WTC11 (cell line): Measurements from ENCODE around the gene FAM72D. TPM values are rescaled to one million over a fixed set of nuclear protein-coding genes. Genes with fewer than 3 reads are reported as not detected.
A peak's percentile ranks its signal among the peaks of the same experiment; 100 is the strongest.
"Not testable (repeated sequence)": the region's sequence is repeated elsewhere in the genome, so short reads cannot be mapped to it uniquely, and the experiment has no call there.

Experiments used
- ATAC-seq: fragments of 200-7000 bp; cut with Tn5 transposase; 2 replicates; pipeline ENCODE4 v1.10.0; 2021; ENCODE audit warnings: mild to moderate bottlenecking, moderate library complexity
- Bru-seq: library from RNA; stranded (reverse); fragments of 400-500 nt; gene quantifications from one replicate; lab custom pipeline; 2021; lab: Mats Ljungman, UMichigan
- CTCF ChIA-PET: fragments of 300-600 bp; sonication (Branson Sonifier 250); formaldehyde crosslinking; loops from one replicate; lab custom pipeline; 2021; ENCODE audit warnings: antibody characterized with exemption; lab: Charles Lee
- POLR2A ChIA-PET: fragments of 350-600 bp; sonication (Branson Sonifier 250); formaldehyde crosslinking; loops from one replicate; lab custom pipeline; 2021; ENCODE audit warnings: antibody characterized with exemption; lab: Charles Lee
- DNase-seq: peaks from one replicate; pipeline ENCODE4 v3.0.0; 2021; ENCODE audit warnings: low spot score
- H3K27ac Mint-ChIP-seq: 2 replicates; pipeline ENCODE4 v1.8.0; 2021; ENCODE audit warnings: mixed read lengths
- H3K27me3 Mint-ChIP-seq: 2 replicates; pipeline ENCODE4 v1.8.0; 2021; ENCODE audit warnings: low read depth, mild to moderate bottlenecking, moderate library complexity, mixed read lengths
- H3K36me3 Mint-ChIP-seq: 2 replicates; pipeline ENCODE4 v1.8.0; 2021; ENCODE audit warnings: mixed read lengths
- H3K4me1 Mint-ChIP-seq: 2 replicates; pipeline ENCODE4 v1.8.0; 2022; ENCODE audit warnings: mixed read lengths
- H3K4me3 Mint-ChIP-seq: 2 replicates; pipeline ENCODE4 v1.8.0; 2021; ENCODE audit warnings: mild to moderate bottlenecking, moderate library complexity, mixed read lengths
- H3K9me3 Mint-ChIP-seq: 2 replicates; pipeline ENCODE4 v1.8.0; 2021; ENCODE audit warnings: mixed read lengths
- long read RNA-seq, 3 experiments: library from RNA in 1 of 3; library from capped mRNA in 1 of 3; library from polyadenylated mRNA in 1 of 3; unstranded in 2 of 3; stranded (forward) in 1 of 3; transcript quantifications; one replicate each; pipeline ENCODE4 v2.0.0, GENCODE V29; 2021
- total RNA-seq: library from RNA; stranded (reverse); gene quantifications from 3 replicates; pipeline ENCODE4 v1.2.3, GENCODE V29; 2021

Gene FAM72D
- total RNA-seq (12.8 to 14.3 TPM (median 12.9 TPM) in 3 replicates), Bru-seq, nascent RNA (percentile 49 among the genes with signal in this experiment)
- long read RNA-seq, experiment 1, transcript FAM72D-201 (4 exons, 2,397 nt), result major isoform, 63 of 69 reads
- long read RNA-seq, experiment 1, partial matches to known transcripts, result 0 of 69 reads
- long read RNA-seq, experiment 1, other reads (novel, unspliced or antisense), result 6 of 69 reads
- long read RNA-seq, experiment 2, transcript FAM72D-201 (4 exons, 2,397 nt), result major isoform, 18 of 28 reads
- long read RNA-seq, experiment 2, partial matches to known transcripts, result 8 of 28 reads
- long read RNA-seq, experiment 2, other reads (novel, unspliced or antisense), result 2 of 28 reads
- long read RNA-seq, experiment 3, transcript FAM72D-201 (4 exons, 2,397 nt), result major isoform, 12 of 20 reads
- long read RNA-seq, experiment 3, partial matches to known transcripts, result 4 of 20 reads
- long read RNA-seq, experiment 3, other reads (novel, unspliced or antisense), result 4 of 20 reads

- ATAC-seq, result peak; percentile 82
- H3K27me3 Mint-ChIP-seq, H3K9me3 Mint-ChIP-seq, POLR2A ChIA-PET, H3K4me1 Mint-ChIP-seq, H3K27ac Mint-ChIP-seq, CTCF ChIA-PET, H3K36me3 Mint-ChIP-seq, DNase-seq: not testable (repeated sequence)
- H3K4me3 Mint-ChIP-seq, result peak within 1 kb of the TSS; percentile 84
These were observed at the start of gene FAM72D, which contains the start of gene SRGAP2B for GRCh38 chr1:145095284-145096057. Gene FAM72D, plus strand, starts transcription at chr1:145095974. Its CDS starts 874 bp downstream, at chr1:145096848. Gene SRGAP2B, minus strand, starts transcription at chr1:145095328. Its CDS starts 2,427 bp downstream, at chr1:145092901.

GRCh38 chr1:145047553-145047952 is 48.2 kb upstream of the FAM72D start:
- H3K4me3 Mint-ChIP-seq, DNase-seq, ATAC-seq, H3K9me3 Mint-ChIP-seq, H3K4me1 Mint-ChIP-seq, CTCF ChIA-PET, H3K27me3 Mint-ChIP-seq, H3K27ac Mint-ChIP-seq, POLR2A ChIA-PET, H3K36me3 Mint-ChIP-seq: not testable (repeated sequence)

- DNase-seq, H3K4me1 Mint-ChIP-seq, H3K4me3 Mint-ChIP-seq, H3K27ac Mint-ChIP-seq, H3K9me3 Mint-ChIP-seq, H3K36me3 Mint-ChIP-seq, ATAC-seq, H3K27me3 Mint-ChIP-seq, CTCF ChIA-PET, POLR2A ChIA-PET: not testable (repeated sequence)
These were observed 47.5 kb upstream of the FAM72D start for GRCh38 chr1:145048181-145048856.

- H3K27me3 Mint-ChIP-seq, H3K9me3 Mint-ChIP-seq, ATAC-seq, POLR2A ChIA-PET, H3K27ac Mint-ChIP-seq, DNase-seq, CTCF ChIA-PET, H3K4me1 Mint-ChIP-seq, H3K36me3 Mint-ChIP-seq, H3K4me3 Mint-ChIP-seq: not testable (repeated sequence)
These were observed 43.6 kb upstream of the FAM72D start for GRCh38 chr1:145052019-145052776.

DNA sequence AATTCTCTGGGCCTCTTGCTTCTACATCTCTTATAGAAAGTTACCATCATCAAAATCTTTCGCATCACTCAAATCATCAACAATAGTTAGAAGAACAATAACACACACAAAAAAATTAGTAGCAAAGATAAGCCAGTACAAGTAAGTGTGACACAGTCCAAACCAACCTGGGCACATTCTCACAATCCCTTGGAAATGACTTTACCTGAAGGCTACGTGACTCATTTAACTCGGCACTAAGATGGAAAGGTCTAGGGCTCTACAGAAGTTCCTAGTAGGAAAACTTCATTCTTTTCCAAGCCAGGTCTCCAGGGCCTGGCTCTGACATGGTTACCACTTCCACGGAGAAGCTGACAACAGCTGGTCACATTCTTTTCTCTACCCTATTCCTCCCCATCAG is 42.3 kb upstream of the FAM72D start:
- H3K27ac Mint-ChIP-seq, POLR2A ChIA-PET, CTCF ChIA-PET, H3K4me1 Mint-ChIP-seq, ATAC-seq, H3K4me3 Mint-ChIP-seq, H3K36me3 Mint-ChIP-seq, DNase-seq, H3K9me3 Mint-ChIP-seq, H3K27me3 Mint-ChIP-seq: not testable (repeated sequence)

DNA sequence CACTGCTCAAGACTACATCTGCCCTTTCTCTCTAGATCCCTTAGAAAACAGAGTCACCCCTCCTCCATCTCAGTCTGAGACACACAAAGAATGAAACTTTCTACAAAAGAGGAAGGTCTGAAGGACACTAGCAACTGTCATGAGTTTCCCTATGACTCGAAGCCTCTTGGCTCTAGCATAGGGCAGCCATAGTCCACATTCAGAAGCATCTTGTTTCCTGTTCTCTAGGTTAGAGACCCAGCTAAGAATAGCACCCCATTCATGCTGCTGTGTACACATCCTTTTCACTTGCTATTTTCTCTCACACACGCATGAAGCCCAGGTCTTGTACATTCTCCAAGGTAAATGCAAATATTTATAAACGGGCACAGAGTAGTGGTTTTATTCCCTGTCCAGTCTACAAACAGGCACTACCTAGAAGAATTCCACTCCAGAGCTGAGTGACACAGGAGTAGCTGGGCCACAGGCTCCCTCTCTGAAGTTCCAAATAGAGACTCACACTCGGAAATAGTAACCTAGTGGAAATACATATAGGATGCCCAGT is 40.5 kb upstream of the FAM72D start:
- DNase-seq, H3K4me3 Mint-ChIP-seq, H3K4me1 Mint-ChIP-seq, POLR2A ChIA-PET, H3K27me3 Mint-ChIP-seq, ATAC-seq, H3K36me3 Mint-ChIP-seq, CTCF ChIA-PET, H3K27ac Mint-ChIP-seq, H3K9me3 Mint-ChIP-seq: not testable (repeated sequence)

DNA sequence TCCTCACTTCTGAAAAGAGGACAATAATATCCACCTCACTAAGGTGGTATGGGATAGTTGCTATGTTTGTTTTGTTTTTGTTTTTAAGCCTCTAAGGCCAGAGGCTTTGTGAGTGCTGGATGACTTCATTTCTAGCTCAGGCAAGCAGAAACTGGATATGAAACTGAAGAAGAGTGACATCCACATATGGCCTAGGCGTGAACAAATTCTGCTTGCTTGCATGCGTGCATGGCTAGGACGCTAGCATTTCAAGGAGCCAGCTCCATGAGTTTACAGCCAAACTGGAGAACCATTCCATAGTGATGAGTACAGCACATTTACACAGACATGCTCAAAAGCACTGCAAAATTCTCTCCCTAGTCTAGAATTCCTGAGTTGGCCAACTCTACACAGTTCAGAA is 37.6 kb upstream of the FAM72D start:
- DNase-seq, H3K36me3 Mint-ChIP-seq, POLR2A ChIA-PET, H3K9me3 Mint-ChIP-seq, H3K4me1 Mint-ChIP-seq, H3K27ac Mint-ChIP-seq, H3K27me3 Mint-ChIP-seq, H3K4me3 Mint-ChIP-seq, ATAC-seq, CTCF ChIA-PET: not testable (repeated sequence)

DNA sequence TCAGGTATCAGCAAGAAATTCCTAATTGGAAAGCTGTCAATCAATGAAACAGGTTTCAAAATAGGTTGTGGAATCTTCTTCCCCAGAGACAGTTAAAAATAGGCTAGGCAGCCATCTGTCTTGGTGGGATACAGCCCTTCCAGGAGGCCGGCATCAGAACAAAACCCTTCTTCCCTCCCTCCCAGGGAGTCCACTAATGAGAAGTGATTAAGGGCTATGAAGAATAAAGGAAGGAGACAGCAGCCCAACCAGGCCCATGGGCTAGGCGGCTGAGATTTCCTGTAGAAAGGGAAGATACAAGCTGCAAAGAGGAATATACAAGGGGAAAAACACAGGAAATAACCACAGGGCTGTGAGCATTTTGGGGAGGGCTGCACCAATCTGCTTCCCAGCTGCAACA is 32.5 kb upstream of the FAM72D start:
- H3K4me3 Mint-ChIP-seq, DNase-seq, H3K4me1 Mint-ChIP-seq, CTCF ChIA-PET, H3K36me3 Mint-ChIP-seq, H3K9me3 Mint-ChIP-seq, POLR2A ChIA-PET, H3K27ac Mint-ChIP-seq, H3K27me3 Mint-ChIP-seq: not testable (repeated sequence)
- peak; percentile 71 for ATAC-seq

DNA sequence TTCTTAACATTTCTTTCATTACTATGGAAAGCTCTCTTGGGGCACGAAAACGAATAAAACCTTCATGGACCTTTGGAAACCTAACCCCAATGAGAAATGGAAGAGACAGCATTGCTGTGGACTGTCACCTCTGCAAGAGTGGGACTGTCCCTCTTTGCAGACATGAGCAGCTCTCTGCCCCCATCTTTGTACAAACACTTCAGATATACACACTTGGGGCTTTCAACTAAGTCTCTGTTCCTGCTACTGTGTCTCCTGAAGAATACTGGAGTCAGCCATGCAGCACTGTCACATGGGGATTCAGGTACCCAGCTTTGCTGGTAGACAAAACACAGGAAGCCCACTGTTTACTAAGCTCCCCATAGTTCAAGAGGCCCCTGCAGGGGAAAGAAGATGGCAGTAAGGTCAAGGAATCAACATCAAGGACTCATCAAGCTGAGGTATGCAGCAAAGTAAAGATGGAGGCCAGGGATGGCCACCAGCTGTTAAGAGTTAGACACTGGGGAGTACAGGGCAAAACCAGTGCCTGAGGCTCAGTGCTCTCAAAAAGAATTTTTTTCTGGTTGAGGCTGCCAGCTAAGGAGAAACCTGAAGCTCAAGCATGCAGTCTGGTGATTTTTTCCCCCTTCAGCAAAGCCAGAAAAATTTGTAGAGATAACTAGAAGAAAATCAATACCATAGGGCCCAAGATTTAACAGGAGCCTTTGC is 31.7 kb upstream of the FAM72D start:
- H3K4me3 Mint-ChIP-seq, H3K4me1 Mint-ChIP-seq, H3K9me3 Mint-ChIP-seq, H3K27ac Mint-ChIP-seq, CTCF ChIA-PET, POLR2A ChIA-PET, H3K27me3 Mint-ChIP-seq, H3K36me3 Mint-ChIP-seq, DNase-seq: not testable (repeated sequence)
- peak; percentile 46 for ATAC-seq

- H3K4me3 Mint-ChIP-seq, POLR2A ChIA-PET, H3K27ac Mint-ChIP-seq, H3K36me3 Mint-ChIP-seq, H3K9me3 Mint-ChIP-seq, CTCF ChIA-PET, H3K27me3 Mint-ChIP-seq, H3K4me1 Mint-ChIP-seq, DNase-seq: not testable (repeated sequence)
- ATAC-seq, result peak; percentile 92
These were observed 30.5 kb upstream of the FAM72D start for GRCh38 chr1:145065194-145065826.
